GM18870 (cell line): ENCODE measurements around the gene FGFBP3.
"Not testable (repeated sequence)": the region's sequence is repeated elsewhere in the genome, so short reads cannot be mapped to it uniquely, and the experiment has no call there.

Source experiments
- ATAC-seq: cut with Tn5 transposase; IDR thresholded peaks from one replicate; pipeline ENCODE4 v1.9.1; 2021; ENCODE audit warnings: moderate library complexity; ENCODE audit not compliant: unreplicated experiment

The FGFBP3 gene

DNA sequence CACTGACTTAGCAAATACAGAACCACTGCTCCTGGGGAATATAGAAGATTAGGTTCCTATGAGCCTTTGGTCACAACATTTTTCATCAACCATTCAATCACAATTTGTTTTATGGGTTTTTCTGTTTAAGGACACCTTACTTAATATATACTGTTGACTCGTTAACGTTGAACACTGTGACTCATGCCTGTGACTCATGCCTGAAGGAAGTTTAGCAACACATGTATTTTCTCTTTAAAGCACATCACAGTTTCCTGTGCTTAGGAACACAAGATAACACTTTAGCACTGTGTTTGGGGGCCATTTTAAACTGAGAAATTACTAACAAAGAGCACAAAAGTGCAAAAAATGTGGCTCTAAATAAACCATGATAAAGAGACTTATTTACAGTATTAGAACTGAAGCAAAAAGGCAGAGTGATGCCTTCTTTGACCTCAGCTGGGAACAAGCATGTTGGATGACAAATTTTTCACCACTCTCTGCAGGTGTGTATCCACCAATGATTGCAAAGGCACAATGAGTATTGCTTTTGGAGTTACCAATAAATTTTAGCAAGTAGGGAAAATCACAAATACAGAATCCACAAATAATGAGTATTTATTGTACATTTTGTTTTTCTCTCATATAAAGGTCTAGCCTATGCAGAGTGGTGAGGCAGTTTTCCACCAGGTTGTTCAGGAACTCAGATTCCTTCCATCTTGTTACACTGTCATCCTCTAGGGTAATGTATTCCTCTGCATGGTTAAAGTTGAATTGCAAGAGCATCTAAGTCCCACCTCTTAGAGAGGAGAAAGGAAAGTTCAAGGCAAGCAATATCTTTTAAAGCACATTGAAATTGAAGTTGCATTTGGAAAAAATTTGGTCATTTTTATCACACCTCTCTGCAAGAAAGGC, 7.3 kb downstream of the FGFBP3 start:
- ATAC-seq: no peak

DNA sequence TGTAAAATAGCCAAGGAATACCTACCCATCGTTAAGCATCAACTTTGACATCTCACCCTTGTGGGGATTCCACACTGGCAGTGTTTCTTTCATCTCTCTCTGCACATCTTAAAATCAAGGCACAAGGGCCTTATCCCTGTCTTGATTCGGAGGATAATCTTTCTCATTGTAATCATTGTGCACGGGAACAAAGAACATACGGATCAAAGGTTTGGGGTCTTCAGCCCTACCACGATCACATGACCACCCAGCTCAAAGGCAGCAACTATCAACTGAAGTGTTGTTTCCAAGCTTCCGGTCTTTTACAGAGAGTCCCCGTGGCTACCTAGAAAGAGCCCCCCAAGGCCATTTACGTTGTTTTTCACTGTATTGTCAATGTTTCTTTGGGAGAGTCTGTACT, 11.9 kb downstream of the FGFBP3 start:
- ATAC-seq: no peak

DNA sequence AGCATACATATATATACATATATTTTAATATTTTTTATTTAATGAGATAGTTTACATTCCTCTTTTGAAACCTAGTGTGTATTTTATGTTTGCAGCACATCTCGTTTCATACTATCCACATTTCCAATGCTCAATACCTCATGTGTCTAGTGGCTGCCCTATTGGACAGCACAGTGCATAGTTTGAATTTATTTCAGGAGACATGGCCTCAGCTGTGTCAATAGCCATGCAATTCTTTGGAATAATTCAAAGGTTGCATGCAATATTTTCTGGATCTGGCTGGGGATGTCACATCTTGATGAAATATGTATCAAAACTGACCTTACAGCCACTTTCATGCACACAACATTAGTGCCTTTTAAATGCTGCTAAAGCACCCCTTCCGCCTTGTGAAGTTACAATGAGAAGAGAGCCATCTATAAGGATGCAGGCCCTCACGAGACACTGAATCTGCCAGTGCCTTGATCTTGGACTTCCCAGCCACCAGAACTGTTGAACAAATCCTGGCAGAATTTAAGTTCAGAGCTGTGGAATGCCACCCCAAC, 13.0 kb downstream of the FGFBP3 start:
- ATAC-seq: no peak

DNA sequence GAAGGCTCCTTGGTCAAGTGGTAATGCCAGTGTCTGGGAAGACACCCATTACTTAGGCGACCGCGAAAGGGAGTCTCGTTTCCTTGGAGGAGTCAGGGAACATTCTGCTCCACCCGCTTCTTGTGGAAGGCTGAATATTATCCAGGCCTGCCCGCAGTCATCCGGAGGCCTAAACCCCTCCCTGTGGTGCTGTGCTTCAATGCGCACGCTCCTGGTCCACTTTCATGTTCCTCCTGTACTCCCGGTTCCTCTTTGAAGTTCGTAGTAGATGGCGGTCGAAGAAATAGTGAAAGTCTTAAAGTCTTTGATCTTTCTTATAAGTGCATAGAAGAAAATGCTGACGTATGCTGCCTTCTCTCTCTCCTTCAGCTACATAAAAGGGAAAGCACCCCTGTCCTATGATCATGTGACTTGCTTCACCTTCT, 15.0 kb downstream of the FGFBP3 start:
- ATAC-seq: not testable (repeated sequence)

DNA sequence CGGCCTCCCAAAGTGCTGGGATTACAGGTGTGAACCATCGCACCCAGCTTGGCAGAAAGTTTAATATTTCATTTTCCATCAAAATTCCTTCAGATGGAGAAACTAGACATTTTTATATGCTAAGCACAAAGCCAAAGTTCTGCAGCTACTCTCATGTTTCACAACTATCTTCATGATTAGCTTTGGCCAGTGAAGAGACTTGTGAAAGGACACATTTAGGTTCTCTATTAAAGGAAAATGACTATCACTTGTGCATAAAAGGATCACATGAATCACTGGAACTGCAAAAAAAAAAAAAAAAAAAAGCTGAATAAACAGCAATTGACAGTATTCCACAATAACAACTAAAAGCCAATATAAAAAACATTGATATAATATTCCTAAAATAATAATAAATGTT, 16.2 kb downstream of the FGFBP3 start:
- ATAC-seq: no peak

DNA sequence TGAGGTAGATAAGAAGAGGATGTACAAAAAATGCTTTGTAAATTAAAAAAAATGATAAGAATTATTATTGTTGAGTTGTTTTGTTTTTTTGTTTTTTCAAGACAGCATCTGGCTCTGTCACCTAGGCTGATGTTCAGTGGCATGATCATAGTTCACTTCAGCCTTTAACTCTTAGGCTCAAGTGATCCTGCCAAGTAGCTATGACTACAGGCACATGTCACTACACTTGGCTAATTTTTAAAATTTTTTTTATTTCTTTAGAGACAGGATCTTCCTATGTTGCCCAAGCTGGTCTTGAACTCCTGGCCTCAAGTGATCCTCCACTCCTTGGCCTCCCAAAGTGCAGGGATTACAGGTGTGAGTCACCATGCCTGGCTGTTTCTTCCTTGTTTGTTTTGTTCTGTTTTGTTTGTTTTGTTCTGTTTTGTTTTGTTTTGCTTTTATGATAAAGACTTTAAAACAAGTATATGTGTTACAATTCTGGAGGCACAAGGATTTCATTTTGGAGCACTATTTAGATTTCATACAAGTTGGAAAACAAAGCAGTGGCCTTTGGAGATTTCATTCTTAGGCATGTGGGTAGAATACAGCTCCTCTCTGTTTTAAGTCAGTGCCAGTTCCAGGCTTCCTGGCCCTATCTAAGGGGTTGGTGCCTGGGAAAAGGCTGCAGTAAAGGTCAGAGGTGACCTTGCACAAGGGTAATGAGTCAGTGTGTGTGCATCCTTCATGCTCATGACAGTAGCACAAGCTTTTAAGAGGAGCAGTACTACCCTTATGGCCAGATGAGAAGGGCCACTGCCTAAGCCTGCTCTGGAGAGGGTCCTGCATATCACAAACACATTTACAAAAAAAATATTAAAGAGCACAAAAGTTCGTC, 17.9 kb downstream of the FGFBP3 start:
- ATAC-seq: no peak

DNA sequence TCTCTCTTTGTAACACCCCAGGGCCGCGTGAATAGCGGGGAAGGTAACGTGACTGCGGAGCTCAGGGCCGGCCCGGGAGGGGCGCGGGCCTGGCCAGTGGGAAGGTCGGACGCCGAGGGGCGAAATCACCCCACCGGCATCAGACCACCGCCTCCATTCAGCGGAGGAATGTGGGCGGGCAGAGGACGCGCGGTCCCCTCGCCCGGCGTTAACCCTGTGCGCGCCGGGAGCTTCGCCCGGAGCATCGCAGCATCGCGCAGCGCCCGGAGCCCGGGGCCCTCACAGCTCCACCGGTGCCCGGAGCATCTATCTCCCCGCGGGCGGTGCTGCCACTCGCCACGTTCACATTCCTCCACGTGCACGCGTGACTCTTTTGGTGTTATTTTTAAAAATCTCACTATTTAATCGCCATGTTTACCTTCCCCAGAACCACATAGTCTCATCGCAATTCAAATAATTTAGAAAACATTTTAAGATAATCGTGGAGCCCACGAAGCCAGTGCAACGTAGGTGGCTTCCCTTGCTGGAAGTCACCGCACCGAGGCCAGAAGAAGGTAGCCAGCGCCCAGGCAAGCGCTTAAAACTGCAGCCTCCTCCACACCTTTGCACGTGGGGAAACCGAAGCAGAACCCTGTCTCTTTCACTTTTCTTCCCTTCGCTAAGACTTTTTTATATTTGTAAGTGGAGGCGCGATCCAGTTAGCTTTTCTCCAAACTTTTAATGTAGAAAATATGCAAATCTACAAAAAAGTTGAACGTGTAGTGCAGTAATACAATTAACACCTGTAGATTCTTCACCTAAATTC, 21.8 kb downstream of the FGFBP3 start:
- ATAC-seq: no peak

DNA sequence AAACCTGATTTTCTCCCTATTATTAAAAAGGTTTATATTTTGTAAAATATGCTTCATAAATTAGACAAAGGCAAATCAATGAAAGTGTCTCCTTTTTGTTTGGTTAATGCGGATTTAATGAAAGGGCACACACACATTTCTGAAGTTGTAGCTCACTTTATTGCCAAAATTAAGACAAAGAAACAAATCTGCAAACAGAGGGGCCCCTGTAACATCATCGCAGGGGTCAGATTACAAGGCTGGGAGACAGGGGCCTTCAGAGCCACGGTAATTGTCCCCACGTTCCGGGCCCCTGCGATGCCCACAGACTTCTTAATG, 22.4 kb downstream of the FGFBP3 start:
- no peak for ATAC-seq

DNA sequence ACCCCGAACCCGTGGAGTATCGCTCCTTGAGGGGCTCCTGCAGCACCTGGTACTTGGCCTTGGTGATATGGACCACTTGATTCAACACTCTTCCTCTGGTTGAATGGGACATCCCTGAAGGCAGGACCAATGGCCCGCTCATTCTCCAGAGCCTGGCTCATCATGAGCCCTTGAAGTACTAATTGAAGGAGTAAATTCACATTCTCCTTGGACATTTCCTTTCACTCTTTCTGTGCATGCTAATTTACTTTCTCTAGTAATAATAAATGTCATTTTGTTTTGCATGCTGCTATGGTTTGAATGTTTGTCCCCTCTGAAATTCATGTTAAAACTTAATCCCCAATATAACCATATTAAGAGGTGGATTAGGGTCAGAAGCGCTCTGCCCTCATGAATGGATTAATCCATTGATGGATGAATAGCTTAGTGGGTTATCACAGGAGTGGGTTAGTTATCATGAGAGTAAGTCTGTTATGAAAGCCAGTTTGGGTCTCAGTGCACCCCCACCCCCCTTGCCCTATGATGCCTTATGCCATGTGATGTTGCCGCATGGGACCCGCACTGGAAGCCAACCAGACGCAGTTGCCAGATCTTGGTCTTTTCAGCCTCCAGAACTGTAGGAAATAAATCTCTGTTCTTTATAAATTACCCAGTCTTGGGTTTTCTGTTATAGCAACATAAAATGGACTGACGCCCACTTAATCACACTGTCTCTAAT, 23.8 kb downstream of the FGFBP3 start:
- no peak for ATAC-seq

DNA sequence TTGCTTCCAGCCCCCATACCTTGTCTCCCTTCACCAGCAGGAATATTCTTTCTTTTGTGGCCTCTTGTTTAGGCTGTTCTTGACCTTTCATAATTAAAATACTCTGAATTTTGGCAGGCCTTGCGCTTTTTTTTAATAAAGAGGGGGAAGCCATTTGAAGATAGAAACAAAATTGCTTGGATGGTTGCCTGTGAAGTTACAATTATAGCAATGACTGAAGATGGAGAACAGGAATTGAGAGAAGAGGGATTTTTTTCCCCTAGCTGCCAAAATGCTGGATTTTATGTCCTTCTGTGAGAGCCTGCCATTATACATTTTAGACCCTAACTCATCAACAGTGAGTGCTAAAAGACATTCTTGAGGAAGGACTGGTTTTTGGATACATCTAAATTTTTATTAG, 24.8 kb downstream of the FGFBP3 start:
- no peak for ATAC-seq

DNA sequence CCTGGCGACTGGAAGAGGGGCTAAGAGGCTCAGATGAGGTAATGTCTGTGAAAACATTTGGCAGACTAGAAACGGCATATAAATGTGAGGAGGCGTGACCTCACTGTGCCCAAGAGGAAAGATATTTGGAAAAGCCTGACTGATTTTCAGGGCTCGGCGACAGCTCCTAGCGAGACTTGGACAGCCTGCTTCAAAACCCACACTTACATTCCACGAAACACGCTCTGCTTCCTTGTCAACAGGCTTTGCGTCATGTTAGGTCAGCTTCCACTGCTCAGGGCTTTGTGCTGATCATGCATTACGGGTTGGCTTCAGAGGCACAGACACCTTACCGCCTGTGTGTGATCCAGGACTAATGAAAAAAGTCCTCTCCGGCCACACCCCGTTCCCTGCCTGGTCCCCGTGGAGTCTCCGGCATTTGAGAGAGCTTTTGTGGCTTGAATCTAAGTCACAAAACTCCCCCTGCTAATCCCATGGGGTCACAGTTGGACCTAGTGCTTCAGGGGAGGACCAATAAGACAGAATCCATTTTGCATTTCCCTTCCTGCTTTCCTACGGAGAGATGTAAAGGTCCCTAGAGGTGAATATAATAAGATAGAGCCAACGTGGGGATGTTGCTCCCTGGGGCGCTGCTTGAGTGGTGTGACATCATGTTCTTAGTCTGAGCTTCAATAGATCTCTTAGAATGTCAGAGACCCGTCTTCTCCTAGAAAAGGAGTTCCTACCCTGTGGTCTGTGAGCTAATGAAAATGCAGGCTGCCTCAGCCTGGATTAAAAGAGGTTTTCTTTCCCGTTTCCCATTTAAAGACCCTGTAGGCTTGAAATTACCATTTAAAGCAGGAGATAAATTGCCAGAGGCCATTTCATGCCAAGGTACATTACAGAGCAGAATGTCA, 25.5 kb downstream of the FGFBP3 start:
- no peak for ATAC-seq

DNA sequence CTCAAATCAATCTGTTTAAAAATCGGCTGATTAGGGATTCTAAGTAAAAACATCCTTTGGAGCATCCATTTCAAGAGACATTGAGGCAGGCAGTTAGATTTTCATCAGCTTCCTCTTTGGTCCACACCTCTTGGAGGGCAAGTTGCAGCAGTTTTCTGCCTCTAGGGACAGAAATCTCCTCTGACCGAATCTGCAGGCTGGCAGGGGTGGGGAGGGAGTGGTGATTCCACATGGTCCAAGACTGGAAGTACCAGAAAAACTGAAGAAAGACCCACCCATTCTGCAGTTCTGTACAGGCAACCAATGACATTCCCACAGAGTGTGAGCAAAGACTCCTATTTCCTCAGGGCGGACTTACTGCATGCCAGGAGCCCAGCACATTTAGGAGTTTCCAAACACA, 29.0 kb downstream of the FGFBP3 start:
- ATAC-seq: no peak

DNA sequence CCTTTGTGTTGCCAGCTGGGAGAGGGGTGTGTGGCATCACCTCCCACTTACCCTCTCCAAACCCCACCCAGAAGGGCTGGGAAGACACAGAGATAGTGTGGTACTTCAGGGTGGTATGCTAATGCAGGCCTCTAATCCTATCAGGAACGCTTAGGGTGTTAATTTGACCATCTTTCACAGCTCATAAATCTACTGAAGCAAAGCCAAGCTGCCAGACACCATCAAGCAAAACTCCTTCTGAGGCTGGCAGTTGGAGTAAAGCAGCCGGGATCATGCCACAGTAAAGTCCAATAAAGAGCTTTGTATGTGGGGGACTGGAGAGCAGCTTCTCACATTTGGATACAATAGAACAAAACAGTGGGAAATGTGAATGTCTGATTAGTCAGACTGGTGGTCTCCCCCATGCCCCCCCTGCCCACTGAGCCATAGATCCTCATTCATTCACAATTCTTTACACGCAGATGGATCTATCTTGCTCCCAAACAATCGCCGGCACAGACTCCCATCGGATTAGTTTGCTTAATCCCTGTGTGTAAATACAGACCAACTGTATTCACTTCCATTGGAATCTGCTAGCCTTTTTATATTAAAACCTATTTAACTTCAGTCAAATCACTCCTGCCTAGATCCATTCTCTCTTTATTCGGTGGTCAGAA, 29.6 kb downstream of the FGFBP3 start:
- no peak for ATAC-seq

DNA sequence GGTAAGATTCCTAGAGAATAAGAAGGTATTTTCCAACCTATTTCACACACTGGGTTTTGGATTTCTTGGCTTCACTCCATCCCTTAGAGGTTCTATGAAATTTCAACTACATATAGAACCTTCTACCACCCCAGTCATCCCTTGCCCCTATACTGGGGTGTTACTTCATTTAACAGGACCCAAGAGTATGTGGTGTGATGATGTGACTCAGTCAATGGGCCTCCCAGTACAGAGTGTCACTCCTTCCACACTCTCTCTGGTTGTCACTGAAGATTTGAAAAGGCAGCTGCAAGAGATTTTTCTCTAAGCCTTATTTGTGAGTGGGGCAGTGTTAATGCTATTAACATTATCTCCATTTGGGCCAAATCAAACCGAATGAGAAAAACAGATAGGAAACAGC, 33.5 kb downstream of the FGFBP3 start:
- ATAC-seq: no peak

DNA sequence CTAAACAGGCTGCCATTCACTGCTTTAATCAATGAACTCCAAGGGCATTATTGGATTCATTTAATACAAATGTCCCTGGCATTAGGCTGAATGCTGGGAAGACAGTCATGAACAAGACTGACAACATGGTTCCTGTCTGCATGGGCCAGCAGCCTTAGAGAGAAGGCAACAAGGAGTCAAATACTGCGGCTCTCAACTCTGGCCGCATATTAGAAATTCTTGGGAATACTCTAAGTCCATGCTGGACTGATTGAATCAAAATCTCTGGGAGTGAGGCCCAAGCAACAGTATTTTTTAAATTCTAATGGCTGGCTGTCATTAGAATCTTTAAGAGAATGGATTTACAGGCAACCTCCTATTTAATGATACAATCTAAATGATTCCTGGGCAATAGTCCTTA, 34.1 kb downstream of the FGFBP3 start:
- ATAC-seq: no peak

DNA sequence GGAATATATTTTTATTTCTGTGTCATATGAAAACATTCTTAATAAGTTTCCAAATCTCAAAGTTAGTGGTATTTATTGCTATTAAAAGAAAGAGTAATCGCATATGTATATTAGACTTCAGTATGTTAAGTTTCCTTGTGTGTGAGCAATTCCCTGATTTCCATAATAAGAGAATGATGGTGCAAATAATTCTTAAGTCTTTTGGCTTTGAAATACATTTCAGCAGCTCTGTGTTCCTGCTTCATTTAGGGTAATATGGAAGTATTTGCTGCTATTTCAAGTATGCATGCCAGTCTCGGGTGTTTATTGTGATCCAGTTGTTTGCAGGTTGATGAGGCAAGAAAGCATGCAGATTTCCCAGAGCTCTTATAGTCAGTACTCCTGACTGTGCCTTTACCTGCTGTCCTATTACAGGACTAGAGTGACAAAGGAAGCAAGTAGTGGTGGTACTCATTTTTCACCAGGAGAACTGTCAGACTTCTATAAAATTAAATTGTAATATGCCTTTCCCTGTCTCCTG, 43.7 kb downstream of the FGFBP3 start:
- ATAC-seq: no peak

DNA sequence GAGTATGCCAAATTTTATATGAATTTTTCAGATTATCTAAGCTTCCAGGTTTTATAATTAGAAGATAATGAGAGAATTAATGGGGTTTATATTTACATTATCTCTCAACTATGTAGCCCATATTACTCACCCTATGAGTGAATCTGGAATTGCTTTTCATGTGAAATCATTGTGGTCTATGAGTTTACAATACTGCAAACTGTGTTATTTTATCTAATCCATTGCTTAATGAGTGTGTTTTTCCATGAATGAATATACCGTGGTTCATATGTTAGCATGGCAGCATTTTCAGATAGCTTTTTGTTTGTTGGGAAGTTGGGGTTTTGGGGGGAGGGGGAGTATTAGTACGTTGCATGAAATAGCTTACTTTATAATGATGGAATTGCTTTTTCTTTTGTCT, 44.5 kb downstream of the FGFBP3 start:
- ATAC-seq: no peak

DNA sequence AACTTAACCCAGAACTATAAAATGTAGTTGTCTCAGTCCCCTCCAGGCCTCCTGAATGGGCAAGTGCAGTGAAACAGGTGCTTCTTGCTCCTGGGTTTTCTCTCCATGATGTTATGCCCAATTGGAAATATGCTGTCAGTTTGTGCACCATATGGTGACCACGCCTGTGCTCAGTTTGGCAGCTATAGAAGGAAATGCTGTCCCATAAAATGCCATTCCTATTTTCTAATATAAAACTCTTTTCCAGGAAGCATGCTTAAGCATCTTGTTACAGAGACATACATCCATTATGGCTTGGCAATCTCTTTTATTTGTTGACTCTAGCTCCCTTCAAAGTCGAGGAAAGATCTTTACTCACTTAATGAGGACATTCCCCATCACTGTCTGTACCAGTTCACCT, 45.2 kb downstream of the FGFBP3 start:
- no peak for ATAC-seq

DNA sequence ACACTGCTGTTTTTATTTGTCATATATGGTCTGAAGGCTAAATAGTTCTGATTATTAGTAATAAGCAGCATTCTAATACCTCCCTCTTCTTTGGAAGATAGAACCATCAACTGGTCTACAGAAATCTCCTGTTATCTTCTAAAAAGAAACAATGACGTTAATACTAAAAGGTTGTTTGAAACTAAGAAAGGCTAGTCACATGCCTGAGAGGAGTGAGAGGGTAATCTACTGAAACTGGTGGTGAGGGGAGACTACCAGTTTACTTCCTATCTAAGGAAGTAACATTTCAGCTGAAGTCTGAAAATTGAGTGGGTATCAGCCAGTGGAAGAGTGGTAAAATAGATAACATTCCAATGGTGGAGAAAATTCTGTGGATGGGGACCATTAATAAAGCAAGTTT, 48.4 kb downstream of the FGFBP3 start:
- ATAC-seq: no peak
